ENCODE data around the gene TRIM56. TPM values are rescaled to one million over a fixed set of nuclear protein-coding genes. Genes with fewer than 3 reads are reported as not detected.
A peak's percentile ranks its signal among the peaks of the same experiment; 100 is the strongest.

The TRIM56 gene
- polyA plus RNA-seq, 1 of the 3 experiments (the other 2 are of a cell fraction) = 2.5 TPM

DNA sequence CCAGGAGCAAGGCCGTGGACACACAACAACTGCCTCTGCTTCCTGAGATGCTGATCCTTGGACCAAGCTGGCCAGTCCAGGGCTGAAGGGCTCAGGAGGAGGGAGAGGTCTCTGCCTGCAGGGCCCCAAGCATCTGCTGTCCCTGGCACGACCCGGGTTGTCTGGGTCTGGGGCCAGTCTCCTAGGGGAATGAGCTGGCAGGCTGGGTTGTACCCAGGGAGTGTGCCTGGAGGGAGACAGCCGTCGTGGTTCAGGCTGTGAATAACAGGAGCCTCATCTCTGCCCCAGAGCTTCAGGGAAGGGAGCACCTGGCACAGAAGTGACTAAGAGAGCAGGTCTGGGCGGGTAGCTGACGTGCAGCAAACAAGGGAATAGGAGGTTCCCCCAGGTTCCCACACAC lies 23.7 kb downstream of the TRIM56 start (continued):
- TF ChIP-seq, protein P1, sequence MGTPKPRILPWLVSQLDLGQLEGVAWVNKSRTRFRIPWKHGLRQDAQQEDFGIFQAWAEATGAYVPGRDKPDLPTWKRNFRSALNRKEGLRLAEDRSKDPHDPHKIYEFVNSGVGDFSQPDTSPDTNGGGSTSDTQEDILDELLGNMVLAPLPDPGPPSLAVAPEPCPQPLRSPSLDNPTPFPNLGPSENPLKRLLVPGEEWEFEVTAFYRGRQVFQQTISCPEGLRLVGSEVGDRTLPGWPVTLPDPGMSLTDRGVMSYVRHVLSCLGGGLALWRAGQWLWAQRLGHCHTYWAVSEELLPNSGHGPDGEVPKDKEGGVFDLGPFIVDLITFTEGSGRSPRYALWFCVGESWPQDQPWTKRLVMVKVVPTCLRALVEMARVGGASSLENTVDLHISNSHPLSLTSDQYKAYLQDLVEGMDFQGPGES (IDR thresholded peaks at IDR 0.05; ENCODE audit: low read depth, low read length) = no peak
- TF ChIP-seq TEAD4 (IDR thresholded peaks at IDR 0.05; ENCODE audit: borderline replicate concordance, insufficient read depth) (no peak), RXRA (IDR thresholded peaks at IDR 0.05; ENCODE audit: borderline replicate concordance, low read depth) (peak; percentile 25; the same call in 1 of the 2 replicates), FOXM1 (IDR thresholded peaks at IDR 0.05; ENCODE audit: low read depth) (no peak), POLR2AphosphoS5 (IDR thresholded peaks at IDR 0.05; ENCODE audit: low read depth, low read length) (no peak), JUND (IDR thresholded peaks at IDR 0.05) (no peak), NFIC (IDR thresholded peaks at IDR 0.05; ENCODE audit: borderline replicate concordance) (no peak), TCF12 (IDR thresholded peaks at IDR 0.05) (peak; percentile 43; the same call in 1 of the 2 replicates), RAD21 (IDR thresholded peaks at IDR 0.05; ENCODE audit: low read length) (no peak), YY1 (IDR thresholded peaks at IDR 0.05; ENCODE audit: low read depth) (no peak), EZH2phosphoT487 (IDR thresholded peaks at IDR 0.05; ENCODE audit: borderline replicate concordance, low read depth) (no peak)
- TF ChIP-seq, protein P2, sequence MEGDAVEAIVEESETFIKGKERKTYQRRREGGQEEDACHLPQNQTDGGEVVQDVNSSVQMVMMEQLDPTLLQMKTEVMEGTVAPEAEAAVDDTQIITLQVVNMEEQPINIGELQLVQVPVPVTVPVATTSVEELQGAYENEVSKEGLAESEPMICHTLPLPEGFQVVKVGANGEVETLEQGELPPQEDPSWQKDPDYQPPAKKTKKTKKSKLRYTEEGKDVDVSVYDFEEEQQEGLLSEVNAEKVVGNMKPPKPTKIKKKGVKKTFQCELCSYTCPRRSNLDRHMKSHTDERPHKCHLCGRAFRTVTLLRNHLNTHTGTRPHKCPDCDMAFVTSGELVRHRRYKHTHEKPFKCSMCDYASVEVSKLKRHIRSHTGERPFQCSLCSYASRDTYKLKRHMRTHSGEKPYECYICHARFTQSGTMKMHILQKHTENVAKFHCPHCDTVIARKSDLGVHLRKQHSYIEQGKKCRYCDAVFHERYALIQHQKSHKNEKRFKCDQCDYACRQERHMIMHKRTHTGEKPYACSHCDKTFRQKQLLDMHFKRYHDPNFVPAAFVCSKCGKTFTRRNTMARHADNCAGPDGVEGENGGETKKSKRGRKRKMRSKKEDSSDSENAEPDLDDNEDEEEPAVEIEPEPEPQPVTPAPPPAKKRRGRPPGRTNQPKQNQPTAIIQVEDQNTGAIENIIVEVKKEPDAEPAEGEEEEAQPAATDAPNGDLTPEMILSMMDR (IDR thresholded peaks at IDR 0.05) = no peak
- TF ChIP-seq, protein P3, sequence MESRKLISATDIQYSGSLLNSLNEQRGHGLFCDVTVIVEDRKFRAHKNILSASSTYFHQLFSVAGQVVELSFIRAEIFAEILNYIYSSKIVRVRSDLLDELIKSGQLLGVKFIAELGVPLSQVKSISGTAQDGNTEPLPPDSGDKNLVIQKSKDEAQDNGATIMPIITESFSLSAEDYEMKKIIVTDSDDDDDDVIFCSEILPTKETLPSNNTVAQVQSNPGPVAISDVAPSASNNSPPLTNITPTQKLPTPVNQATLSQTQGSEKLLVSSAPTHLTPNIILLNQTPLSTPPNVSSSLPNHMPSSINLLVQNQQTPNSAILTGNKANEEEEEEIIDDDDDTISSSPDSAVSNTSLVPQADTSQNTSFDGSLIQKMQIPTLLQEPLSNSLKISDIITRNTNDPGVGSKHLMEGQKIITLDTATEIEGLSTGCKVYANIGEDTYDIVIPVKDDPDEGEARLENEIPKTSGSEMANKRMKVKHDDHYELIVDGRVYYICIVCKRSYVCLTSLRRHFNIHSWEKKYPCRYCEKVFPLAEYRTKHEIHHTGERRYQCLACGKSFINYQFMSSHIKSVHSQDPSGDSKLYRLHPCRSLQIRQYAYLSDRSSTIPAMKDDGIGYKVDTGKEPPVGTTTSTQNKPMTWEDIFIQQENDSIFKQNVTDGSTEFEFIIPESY (IDR thresholded peaks at IDR 0.05; ENCODE audit: borderline replicate concordance, low read depth) = no peak
- TF ChIP-seq, protein P4, sequence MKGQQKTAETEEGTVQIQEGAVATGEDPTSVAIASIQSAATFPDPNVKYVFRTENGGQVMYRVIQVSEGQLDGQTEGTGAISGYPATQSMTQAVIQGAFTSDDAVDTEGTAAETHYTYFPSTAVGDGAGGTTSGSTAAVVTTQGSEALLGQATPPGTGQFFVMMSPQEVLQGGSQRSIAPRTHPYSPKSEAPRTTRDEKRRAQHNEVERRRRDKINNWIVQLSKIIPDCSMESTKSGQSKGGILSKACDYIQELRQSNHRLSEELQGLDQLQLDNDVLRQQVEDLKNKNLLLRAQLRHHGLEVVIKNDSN (IDR thresholded peaks at IDR 0.05; ENCODE audit: borderline replicate concordance, low read depth) = no peak

DNA sequence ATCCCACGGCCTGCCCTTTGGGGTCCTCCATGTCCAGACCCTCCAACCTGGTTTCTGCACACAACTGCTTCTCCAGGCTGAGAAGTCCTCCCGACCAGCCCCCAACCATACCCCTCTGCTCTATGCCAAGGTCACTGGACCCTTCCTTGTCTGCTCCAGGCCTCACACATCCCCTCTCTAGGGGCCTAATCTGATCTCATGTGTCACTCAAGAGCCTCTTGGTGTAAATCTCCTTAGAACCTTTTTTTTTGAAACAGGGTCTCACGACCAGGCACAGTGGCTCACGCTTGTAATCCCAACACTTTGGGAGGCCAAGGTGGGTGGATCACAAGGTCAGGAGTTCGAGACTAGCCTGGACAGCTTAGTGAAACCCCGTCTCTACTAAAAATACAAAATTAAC lies 24.1 kb downstream of the TRIM56 start:
- Histone ChIP-seq H3K36me3 (replicated peaks in 1 of 2; ENCODE audit: control insufficient read depth in 1 of 2, insufficient read depth in 2 of 2, low read length in 1 of 2) (no peaks in the 10 kb centered on the region), H3K9me2 (no peaks in the 10 kb centered on the region), H3F3A (replicated peaks; ENCODE audit: insufficient read depth) (peaks cover 10% of the 10 kb centered on the region), H3K9me3 (no peaks in the 10 kb centered on the region), H3K4me1 (ENCODE audit: control insufficient read depth in 1 of 2, insufficient read depth in 2 of 2, low read depth in 1 of 2, low read length in 1 of 2) (peaks cover 6 to 26% of the 10 kb centered on the region in 2 experiments; a peak in 3 of 4 replicates), H2AFZ (ENCODE audit: low read depth) (no peak overlapping the region), H3K9ac (peak overlapping the region; percentile 19; the same call in 1 of the 2 replicates), H3K4me2 (0 out of 2 replicates have a peak overlapping the region, but pooled peaks have one; percentile 24), H3K4me3 (ENCODE audit: low read depth in 2 of 2, low read length in 1 of 2) (no peak overlapping the region), H3K27ac (ENCODE audit: low read depth in 2 of 2, low read length in 1 of 2) (peak overlapping the region in 1 of 2 experiments; percentile 47; a peak in 2 of 4 replicates), H4K20me1 (ENCODE audit: insufficient read depth) (no peaks in the 10 kb centered on the region), H3K79me2 (ENCODE audit: insufficient read depth) (peaks cover 27% of the 10 kb centered on the region; the same call in 1 of the 2 replicates), H3K27me3 (ENCODE audit: insufficient read depth) (no peaks in the 10 kb centered on the region)
- ChIA-PET POLR2A (no interaction called here), CTCF (interaction anchor here (0.7 to 8.0 kb wide), 9 partner anchors 14 to 173 kb away, joined by 3 to 43 read pairs (median 4); partner anchors contain the start of gene SERPINE1)
- no peak for DNase-seq
- WGBS (ENCODE audit: low lambda C conversion rate) = 89% methylated on average over 6 of the region's 6 CpGs
- TF ChIP-seq NRF1 (IDR thresholded peaks at IDR 0.05; ENCODE audit: low read depth, low read length) = no peak
- no peak for TF ChIP-seq FOXM1 (IDR thresholded peaks at IDR 0.05; ENCODE audit: low read depth)
- TF ChIP-seq POLR2AphosphoS5 (IDR thresholded peaks at IDR 0.05; ENCODE audit: low read depth, low read length) = no peak
- TF ChIP-seq, protein P2 (IDR thresholded peaks at IDR 0.05) = no peak
- TF ChIP-seq, protein P3 (IDR thresholded peaks at IDR 0.05; ENCODE audit: borderline replicate concordance, low read depth) = no peak
- TF ChIP-seq CHD2 (IDR thresholded peaks at IDR 0.05; ENCODE audit: low read length, partially characterized antibody) = no peak
- TF ChIP-seq ELF1 (IDR thresholded peaks at IDR 0.05) = no peak
- no peak for TF ChIP-seq NFIC (IDR thresholded peaks at IDR 0.05; ENCODE audit: borderline replicate concordance)
- TF ChIP-seq, protein P5, sequence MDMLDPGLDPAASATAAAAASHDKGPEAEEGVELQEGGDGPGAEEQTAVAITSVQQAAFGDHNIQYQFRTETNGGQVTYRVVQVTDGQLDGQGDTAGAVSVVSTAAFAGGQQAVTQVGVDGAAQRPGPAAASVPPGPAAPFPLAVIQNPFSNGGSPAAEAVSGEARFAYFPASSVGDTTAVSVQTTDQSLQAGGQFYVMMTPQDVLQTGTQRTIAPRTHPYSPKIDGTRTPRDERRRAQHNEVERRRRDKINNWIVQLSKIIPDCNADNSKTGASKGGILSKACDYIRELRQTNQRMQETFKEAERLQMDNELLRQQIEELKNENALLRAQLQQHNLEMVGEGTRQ (IDR thresholded peaks at IDR 0.05; ENCODE audit: borderline replicate concordance, low read depth, low read length) = no peak
